ENCODE results near the gene UTP20.

The UTP20 gene

GRCh38 chr12:101280006-101280505, at the start of gene UTP20:
UTP20 (plus strand) TSS chr12:101280105; CDS start chr12:101280283, 178 bp downstream.
- peak; percentile 59 for DNase-seq (ENCODE audit: low read depth)

DNA sequence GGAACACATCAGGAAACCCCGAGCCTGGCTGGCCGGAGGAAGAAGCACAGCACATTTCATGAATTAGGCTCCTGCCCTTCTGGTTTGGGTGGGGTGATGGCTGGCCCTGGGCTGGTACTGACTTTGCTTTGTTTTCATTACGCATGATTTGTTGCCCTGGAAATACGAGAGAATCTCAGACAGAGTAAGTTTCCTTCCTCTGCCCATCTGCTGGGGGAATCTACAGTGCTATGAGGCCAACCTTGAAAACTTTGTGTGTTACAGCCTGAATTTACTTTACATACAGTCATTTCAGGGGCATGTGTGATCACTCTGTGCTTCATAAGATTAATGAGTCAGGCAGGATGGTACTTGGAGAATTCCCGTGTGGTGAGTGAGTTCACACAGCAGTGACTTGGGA, 49.4 kb upstream of the UTP20 start:
- DNase-seq (ENCODE audit: low read depth), result peak; percentile 1

DNA sequence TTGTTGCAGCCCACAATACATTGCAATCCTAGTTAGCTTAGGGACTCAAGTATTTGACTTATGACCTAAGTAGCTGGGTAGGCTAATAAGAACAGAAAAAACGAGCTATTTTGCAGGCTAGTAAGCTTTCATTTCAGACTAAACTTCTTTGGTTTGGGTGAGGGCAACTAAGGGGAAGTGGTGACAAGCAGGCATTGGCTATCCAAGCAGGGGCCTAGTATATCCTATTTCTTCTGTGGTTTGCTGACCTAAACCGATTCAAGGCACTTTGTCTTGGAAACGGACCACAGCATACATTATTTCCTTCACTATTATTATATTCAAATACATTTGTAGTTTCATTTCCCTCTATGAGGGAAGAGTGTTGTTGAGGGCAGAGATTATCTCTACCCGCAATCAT, 48.3 kb upstream of the UTP20 start:
- DNase-seq (ENCODE audit: low read depth), result no peak

DNA sequence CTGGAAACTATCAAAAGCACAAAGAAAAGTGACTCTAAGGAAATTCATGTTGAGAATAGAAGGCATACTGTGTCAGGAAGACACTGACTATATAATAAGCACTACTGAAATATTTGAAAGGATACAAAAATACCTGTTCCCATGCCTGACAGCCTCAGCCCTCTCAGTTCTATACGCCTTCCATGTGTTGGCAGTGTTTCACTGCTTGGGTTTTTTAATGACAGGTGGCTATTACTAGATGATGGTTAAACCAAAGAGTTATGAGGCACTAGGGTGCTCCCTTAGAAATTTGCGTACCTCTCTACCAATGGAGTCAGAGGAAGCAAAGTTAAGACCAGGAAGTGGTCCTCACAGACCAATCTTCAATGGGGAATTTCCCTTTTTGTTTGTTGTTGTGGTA, 44.2 kb upstream of the UTP20 start:
- DNase-seq (ENCODE audit: low read depth), result no peak

- no peak for DNase-seq (ENCODE audit: low read depth)
These were observed 41.6 kb upstream of the UTP20 start for GRCh38 chr12:101238306-101238705.

GRCh38 chr12:101238800-101239329, 41.0 kb upstream of the UTP20 start:
- no peak for DNase-seq (ENCODE audit: low read depth)

GRCh38 chr12:101243074-101243473, 36.8 kb upstream of the UTP20 start:
- no peak for DNase-seq (ENCODE audit: low read depth)

DNA sequence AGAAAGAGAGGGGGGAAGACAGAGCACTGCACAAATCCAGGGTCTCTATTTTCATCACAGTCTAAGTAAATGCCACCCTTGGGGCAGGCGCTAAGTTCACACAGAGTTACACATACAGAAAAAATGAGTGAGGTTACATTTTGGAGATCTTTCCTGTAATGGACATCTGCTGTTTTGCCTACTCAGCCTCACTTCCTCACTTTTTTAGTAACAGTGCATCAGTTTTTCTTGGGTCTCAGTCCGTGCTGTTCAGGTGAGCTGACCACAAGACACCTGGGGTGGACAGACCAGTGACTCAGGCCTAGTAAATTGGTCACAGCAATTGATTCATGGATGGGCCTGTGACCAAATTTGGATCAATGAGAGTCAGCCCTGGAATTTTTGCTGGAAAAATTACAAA, 36.3 kb upstream of the UTP20 start:
- no peak for DNase-seq (ENCODE audit: low read depth)

GRCh38 chr12:101256266-101256665, 23.6 kb upstream of the UTP20 start:
- DNase-seq (ENCODE audit: low read depth), result no peak

GRCh38 chr12:101257357-101257756, 22.5 kb upstream of the UTP20 start:
- DNase-seq (ENCODE audit: low read depth), result no peak

DNA sequence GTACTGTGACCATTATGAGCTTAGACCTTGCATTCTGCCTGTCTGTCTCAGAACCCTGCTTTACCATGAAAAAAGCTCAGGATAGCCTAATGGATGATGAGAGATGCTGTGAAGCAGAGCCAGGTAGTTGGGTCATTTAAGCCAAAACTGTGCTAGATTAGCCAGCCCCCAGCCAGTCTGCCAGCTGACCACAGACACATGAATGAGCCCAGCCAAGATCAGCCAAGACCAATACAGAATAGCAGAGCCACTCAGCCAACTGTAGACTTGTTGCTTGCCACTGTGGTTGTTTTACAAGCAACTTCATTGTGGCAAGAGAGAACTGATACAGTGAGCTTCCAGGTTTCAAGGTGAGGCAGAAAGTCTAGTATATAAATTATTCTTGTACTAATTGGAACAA, 12.8 kb upstream of the UTP20 start:
- no peak for DNase-seq (ENCODE audit: low read depth)

- DNase-seq (ENCODE audit: low read depth), result no peak
These were observed 3.5 kb upstream of the UTP20 start for GRCh38 chr12:101276433-101276832.

GRCh38 chr12:101277443-101277842, 2.5 kb upstream of the UTP20 start:
- DNase-seq (ENCODE audit: low read depth), result no peak

GRCh38 chr12:101287357-101287756, 7.5 kb downstream of the UTP20 start:
- DNase-seq (ENCODE audit: low read depth), result no peak

- DNase-seq (ENCODE audit: low read depth), result no peak
These were observed 17.8 kb downstream of the UTP20 start for GRCh38 chr12:101297661-101298060.

GRCh38 chr12:101298426-101298825, 18.5 kb downstream of the UTP20 start:
- DNase-seq (ENCODE audit: low read depth), result peak; percentile 29

GRCh38 chr12:101299346-101299745, 19.4 kb downstream of the UTP20 start:
- no peak for DNase-seq (ENCODE audit: low read depth)

DNA sequence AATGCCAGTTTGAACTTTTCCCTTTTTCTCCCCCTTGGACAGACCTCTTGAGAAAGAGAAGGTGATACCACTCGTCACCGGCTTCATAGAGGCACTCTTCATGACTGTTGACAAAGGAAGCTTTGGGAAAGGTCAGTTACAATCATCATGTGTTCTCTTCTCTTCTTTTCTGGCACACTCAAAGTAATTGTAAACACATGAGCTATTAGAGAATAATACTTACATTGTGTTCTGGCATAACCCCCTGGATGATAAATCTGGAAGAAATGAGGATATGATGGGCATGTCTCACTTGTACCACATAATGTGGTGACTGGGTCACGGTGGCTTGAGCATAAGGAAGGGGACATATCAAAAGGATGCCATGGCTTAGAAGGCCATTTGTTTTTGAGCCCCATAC, 20.0 kb downstream of the UTP20 start:
- no peak for DNase-seq (ENCODE audit: low read depth)

GRCh38 chr12:101302741-101303140, 22.8 kb downstream of the UTP20 start:
- DNase-seq (ENCODE audit: low read depth), result no peak

GRCh38 chr12:101305226-101305779, 25.4 kb downstream of the UTP20 start:
- no peak for DNase-seq (ENCODE audit: low read depth)

DNA sequence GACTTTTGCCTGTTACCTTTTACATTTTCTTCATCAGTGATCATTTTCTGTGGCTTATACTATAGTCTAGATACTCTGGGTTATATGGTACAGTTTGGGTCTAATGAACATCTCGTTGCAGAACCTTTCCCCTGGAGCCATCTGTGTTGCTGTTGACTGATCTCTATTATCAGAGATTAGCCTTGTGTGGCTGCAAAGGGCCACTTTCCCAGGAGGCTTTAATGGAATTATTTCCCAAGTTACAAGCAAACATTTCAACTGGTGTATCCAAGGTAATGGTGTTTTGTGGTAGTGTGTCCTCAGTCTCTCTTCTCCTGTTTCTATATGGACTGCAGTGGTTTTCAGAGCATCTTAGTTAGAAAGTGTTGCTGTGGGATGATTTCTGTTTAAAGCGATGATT, 25.9 kb downstream of the UTP20 start:
- no peak for DNase-seq (ENCODE audit: low read depth)

- no peak for DNase-seq (ENCODE audit: low read depth)
These were observed 42.6 kb downstream of the UTP20 start for GRCh38 chr12:101322480-101322879.

DNA sequence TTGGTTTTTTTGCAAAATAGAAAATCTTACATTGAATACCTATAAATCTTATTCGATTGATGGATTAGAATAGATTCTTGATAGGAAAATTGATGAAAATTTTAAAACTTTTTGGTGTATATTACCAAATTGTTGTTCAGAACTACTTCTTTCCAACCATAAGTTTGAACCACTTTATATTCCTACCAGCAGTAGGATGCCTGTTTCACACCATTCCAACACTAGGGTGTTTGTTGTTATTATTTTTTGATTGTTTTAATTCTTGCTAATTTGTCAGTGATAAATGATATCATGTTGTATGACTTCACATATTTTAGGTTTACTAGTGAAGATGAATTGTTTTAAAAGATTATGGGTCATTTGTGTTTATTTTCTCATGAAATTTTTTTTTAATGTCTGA, 43.4 kb downstream of the UTP20 start:
- no peak for DNase-seq (ENCODE audit: low read depth)

DNA sequence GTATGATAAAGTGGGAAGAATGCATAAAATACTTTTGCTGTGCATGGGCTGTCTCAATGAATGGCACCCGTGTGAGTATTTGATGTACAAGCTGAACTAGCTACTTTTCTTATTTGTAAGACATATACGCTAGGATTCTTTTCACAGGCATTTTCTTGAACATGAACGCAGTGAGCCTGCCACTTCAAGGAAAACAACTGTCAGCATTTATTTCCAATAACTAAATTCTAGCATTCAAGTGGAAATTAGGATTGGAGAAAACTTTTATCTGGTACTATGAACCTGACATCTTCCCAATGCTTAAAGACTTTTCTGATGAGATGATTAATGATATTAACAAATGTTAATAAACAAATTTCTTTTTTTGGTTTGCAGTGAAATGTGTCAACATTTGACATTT, 45.7 kb downstream of the UTP20 start:
- DNase-seq (ENCODE audit: low read depth), result no peak
